GM10847 (cell line): Measurements from ENCODE around the gene GFOD1.

Experiments used
- POLR2A ChIP-seq: IDR thresholded peaks from 2 replicates; pipeline ENCODE4 v1.6.1; 2011; ENCODE audit not compliant: insufficient read length; ENCODE audit errors: extremely low read depth

GFOD1 gene

GRCh38 chr6:13429406-13429753, 58.0 kb downstream of the GFOD1 start:
- TF ChIP-seq POLR2A: no peak

DNA sequence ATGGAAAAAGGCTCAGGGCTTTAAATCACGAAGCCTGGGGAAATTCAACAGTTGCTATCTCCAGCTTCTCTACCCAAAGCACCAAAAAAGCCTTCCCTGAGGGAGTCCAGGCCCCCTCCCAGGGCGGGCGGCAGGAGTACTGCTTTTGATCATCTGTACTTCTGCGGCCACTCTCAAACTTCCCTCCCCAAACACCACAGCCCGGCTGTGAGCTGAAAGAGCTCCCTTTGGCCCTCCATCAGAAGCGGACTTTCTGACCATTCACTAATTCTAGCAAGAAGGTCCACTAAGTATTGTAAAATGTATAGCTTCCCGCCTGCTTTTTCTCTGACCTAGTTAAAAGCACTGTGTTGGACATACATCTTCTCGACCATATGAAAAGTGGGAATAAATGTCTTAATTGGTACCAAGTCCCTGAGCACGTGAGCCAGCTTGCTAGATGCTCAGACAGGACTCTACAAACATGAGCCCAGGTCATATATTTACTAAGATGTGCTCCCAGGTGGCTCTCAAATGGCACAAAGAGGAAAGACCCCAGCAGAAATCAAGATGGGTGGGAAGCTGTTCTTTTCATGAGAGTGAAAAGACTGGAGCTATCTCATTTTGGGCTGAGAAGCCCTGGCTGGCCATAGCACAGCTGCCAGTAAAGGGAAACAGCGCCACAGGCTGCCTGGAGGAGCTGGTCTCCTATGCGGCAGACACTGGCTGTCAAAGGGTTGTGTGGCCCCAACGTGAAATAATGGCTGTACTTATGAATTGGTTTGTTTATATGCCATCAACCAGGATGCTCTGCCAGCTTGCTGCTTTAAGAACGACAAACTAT, 58.6 kb downstream of the GFOD1 start:
- TF ChIP-seq POLR2A: no peak

- TF ChIP-seq POLR2A: no peak
Measured at GRCh38 chr6:13427801-13428582, 59.4 kb downstream of the GFOD1 start.

DNA sequence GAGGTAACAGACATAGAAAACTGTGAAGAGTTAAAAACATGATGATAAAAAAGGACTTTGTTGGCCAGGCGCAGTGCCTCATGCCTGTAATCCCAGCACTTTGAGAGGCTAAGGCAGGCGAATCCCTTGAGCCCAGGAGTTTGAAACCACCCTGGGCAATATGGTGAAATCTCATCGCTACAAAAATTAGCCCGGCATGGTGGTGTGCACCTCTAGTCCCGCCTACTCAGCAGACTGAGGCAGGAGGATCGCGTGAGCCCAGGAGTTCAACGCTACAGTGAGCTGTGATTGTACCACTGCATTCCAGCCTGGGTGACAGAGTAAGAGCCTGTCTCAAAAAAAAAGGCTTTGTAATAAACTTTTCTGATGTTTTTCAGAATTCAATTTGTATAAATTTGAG, 60.1 kb downstream of the GFOD1 start:
- TF ChIP-seq POLR2A: no peak

DNA sequence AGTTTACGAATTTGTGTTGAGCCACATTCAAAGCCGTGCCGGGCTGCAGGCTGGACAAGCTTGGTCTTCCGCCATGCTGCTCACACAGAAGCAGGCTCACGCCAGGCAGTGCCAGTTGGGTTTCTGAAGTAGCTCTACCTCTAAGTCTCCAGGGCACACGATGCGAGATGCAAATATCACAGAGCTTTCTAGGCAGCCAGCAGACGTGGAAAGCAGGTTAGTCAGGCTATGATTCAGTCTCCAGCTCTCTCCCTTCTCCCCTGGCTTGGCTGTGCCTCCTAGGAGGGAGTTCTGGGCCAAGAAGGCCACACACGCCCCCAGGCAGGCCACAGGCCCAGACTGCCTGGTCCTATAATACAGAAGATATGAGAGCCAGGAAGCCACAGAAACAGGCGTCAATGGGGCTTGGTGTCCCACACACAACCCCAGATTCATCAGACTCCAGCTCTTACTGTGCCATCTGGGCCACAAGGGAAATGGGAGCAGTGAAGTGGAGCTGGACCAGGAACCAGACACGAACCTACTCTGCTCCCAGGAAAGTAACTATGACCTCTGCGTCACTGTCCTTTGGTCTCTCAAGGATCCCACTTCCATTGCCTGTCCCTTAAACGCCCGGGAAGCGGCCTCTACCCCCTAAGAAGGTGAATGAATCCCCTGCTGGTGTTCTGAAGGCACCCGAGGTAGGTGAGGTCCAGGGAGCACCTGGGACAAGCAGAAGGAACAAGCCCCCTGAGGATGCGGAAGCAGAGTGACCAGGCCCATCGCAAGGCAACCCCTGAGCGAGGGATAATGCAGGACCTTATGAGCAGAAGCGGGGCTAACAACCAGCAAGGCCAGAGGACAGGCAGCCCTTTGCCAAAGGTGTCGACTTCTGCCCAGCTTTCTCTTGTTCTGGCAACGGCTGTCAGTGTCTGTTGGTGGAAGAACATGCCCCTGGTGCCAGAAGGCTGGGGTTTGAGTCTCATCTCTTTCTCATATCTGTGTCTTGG, 61.2 kb downstream of the GFOD1 start:
- TF ChIP-seq POLR2A: no peak

DNA sequence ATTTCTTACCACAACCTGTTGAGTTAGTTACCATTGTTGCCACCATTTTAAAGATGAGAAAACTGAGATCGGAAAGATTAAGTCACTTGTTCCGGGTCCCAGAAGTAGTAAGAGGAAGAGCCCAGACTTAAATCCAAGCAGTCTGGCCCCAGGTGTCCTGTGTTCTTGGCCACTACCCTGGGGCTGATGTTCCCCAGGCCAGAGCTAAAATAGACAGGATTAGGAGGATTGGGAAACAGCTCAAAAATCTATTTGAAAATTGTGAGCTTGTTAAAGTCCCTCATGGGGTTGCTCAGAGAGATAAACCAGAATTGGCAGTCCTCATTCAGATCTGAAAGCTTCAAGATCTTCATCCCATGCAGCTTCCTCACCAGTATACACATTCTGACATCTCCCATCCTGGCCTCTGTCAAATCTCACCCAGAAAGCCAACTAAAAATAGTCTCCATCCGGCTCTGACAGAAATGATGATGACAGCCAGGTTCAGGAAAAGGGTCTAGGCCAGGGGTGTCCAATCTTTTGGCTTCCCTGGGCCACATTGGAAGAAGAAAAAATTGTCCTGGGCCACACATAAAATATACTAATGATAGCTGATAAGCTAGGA, 62.0 kb downstream of the GFOD1 start:
- TF ChIP-seq POLR2A: no peak

DNA sequence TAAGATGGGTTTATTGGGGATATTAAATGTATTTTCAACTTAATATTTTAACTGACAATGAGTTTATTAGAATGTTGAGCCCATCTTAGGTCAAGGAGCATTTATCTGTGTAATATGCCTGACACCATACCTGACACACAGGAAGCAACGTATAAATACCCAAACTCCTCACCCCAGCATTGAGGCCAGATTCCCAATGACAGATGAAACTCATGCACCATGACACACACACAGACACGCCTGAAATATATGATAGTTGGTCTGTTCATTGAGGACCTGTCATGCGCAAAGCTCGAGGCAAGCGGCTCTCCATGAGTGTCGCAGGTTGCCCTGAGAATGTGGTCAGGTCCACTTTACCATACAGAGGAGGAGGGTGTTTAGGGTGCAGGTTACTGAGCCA, 64.1 kb downstream of the GFOD1 start:
- TF ChIP-seq POLR2A: no peak

GRCh38 chr6:13422681-13423221, 64.6 kb downstream of the GFOD1 start:
- no peak for TF ChIP-seq POLR2A

GRCh38 chr6:13421425-13422059, 65.9 kb downstream of the GFOD1 start:
- TF ChIP-seq POLR2A: no peak

- no peak for TF ChIP-seq POLR2A
Measured at GRCh38 chr6:13420269-13420668, 67.1 kb downstream of the GFOD1 start.

DNA sequence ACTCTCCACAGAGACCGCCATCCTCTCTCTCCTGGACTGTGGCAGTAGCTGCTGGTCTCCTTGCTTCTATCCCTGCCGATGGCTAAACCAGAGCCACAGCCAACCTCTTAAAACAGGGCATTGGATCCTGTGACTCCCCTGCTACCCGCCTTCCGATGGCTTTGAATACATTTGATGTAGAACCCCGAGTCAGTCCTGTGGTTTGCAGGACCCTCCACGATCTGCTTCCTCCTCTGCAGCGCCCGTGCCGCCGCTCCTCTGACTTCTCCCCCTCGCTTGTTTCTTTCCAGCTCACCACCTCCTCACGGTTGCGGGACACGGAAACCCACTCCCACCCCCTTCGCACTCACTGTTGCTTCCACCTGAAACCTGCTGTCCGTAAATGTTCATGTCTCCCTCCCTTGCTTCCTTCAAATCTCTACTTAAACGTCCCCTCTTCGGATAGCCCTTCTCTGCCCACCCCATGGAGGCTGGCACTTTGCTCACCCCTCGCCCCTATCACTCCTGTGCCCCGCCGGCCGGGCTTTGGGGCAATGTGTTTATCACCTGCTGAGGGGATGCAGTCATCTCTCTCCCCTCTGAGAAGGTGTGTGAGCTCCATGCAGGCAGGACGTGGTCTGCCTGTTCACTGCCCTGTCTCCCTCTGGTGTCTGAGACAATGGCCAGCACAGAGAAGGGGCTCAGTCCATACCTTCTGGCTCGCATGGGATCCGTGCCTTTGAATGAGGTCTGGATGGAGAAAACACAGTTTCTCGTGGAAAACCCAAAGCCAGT, 67.8 kb downstream of the GFOD1 start:
- TF ChIP-seq POLR2A: no peak

DNA sequence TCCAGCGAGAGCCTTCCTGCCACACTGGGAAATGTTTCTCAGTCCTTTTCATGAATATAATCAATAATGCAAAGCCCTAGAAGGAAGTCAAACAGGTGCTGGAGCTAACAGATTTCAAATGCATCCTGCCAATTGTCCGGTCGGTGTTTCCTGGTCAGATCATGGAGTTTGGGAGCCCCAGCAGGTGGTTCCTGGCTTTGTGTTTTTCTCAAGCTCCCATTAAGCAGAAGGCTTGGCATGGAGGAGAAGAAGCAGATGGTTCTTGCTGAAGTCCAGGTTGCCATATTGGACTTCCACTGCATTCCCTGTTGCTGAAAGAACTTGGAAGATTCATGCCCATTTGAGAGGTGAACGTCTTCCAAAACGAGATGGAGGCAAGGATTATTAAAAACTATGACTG, 68.6 kb downstream of the GFOD1 start:
- TF ChIP-seq POLR2A: no peak

- TF ChIP-seq POLR2A: no peak
Measured at GRCh38 chr6:13417954-13418353, 69.4 kb downstream of the GFOD1 start.
